ENCODE results near the gene COL18A1.

- TF ChIP-seq CTCF (IDR thresholded peaks at IDR 0.05): no peak
- TF ChIP-seq POLR2AphosphoS5 (IDR thresholded peaks at IDR 0.05): no peak
- TF ChIP-seq POLR2A (IDR thresholded peaks at IDR 0.05; ENCODE audit: low read depth): no peak
- TF ChIP-seq EP300 (IDR thresholded peaks at IDR 0.05): no peak
Measured at GRCh38 chr21:45536301-45537081, 131.5 kb downstream of the COL18A1 start.
